T-helper 22 cell (primary cell): Measurements from ENCODE around the gene SPATA31A5.
"Not testable (repeated sequence)": the region's sequence is repeated elsewhere in the genome, so short reads cannot be mapped to it uniquely, and the experiment has no call there.

ENCODE experiments used
- DNase-seq: peaks from one replicate; pipeline ENCODE4 v3.0.0-alpha.2; 2020; ENCODE audit warnings: low read depth

Gene SPATA31A5

DNA sequence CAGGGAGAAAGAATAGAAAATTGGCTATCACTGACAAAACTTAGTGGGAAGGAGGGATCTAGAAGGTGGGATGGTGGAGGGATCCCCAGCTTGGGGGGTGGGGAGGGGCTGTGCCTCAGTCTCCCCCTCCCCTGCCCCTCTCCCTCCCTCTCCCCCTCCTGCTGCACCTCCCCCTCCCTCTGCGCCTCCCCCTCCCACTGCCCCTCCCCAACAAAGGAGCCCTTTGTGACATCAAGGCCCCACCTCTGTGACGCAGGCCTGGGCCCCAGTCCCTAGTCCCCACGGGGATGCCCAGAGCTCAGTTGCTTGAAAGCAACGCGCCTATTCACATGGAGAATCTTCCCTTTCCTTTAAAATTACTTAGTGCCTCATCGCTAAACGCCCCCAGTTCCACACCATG, at the start of gene SPATA31A5:
SPATA31A5 (plus strand) TSS at position 301 of the 400 bp plus-strand sequence; CDS start at position 330, 29 bp downstream.
- DNase-seq: not testable (repeated sequence)

DNA sequence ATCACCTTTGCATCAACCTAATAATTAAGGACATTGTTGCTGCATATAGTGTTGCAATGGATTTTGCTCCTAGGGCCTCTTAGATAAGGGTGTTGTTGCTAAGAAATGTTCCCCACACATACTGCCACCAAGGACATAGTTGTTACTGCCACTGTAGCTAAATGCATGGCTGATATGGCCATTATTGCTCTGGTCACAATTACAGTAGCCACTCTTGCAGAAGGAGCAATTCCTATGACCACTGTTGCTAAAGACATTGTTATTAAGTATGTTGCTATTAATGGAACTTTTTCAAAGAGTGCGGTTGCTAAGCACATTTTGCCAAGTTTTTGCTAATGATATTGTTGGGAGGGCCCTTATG, 48.8 kb downstream of the SPATA31A5 start:
- not testable (repeated sequence) for DNase-seq

DNA sequence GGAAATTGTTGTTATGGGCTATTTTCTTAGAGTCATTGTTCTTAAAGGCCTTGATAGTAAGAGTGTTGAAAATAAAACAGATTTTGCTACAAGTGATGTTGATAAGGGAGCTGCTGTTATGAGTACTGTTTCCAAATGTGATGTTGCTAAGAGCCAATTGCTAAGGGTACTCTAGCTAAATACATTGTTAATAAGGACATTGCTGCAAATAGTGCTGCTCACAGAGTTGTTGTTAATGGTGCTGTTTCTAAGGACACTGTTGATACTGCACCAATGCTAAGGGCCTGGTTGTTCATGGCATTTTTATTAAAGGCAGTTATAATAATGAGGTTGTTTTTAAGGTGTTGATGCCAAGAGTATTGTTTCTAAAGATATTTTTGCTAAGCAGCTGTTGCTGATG, 52.2 kb downstream of the SPATA31A5 start:
- DNase-seq: not testable (repeated sequence)
